Caco-2 (cell line): ENCODE measurements around the gene ELFN1. TPM values are rescaled to one million over a fixed set of nuclear protein-coding genes. Genes with fewer than 3 reads are reported as not detected.

Experiments
- BruUV-seq: library from RNA; stranded (reverse); fragments of 400-500 nt; replicated peaks from 2 replicates; lab custom pipeline; 2021; lab: Mats Ljungman, UMichigan
- CTCF ChIA-PET: fragments of 300-600 bp; sonication (Branson Sonifier 250); formaldehyde crosslinking; loops from one replicate; lab custom pipeline; 2022; ENCODE audit warnings: antibody characterized with exemption; lab: Charles Lee
- POLR2A ChIA-PET: fragments of 300-600 bp; sonication (Branson Sonifier 250); formaldehyde crosslinking; loops from one replicate; lab custom pipeline; 2022; ENCODE audit warnings: antibody characterized with exemption; lab: Charles Lee
- DNase-seq, 2 experiments: peaks; one replicate each; pipeline versions ENCODE4 v3.0.0 to v3.0.0-alpha.2; 2020 to 2022
- H3K27me3 ChIP-seq: replicated peaks from 2 replicates; pipeline ENCODE4 v1.6.0; 2011; ENCODE audit warnings: low read length; ENCODE audit not compliant: control insufficient read depth, insufficient read depth
- H3K36me3 ChIP-seq: 2 replicates; pipeline ENCODE4 v1.5.1; 2011; ENCODE audit warnings: low read length; ENCODE audit not compliant: control insufficient read depth, insufficient read depth
- H3K4me1 ChIP-seq: fragments of 250-450 bp; sonication (Bioruptor Pico); 2 replicates; pipeline ENCODE4 v1.5.1; 2020; ENCODE audit warnings: mild to moderate bottlenecking
- H3K4me3 ChIP-seq: 2 replicates; pipeline ENCODE4 v1.5.1; 2011; ENCODE audit warnings: low read depth, mild to moderate bottlenecking, control low read depth, low read length
- H3K9me3 ChIP-seq: fragments of 250-450 bp; sonication (Bioruptor Pico); 2 replicates; pipeline ENCODE4 v1.5.1; 2020; ENCODE audit warnings: mild to moderate bottlenecking, moderate library complexity
- H3K27ac Mint-ChIP-seq: one replicate; pipeline ENCODE4 v1.8.0; 2022; ENCODE audit warnings: mixed read lengths; ENCODE audit not compliant: unreplicated experiment
- H3K27me3 Mint-ChIP-seq: one replicate; pipeline ENCODE4 v1.8.0; 2022; ENCODE audit warnings: mixed read lengths; ENCODE audit not compliant: insufficient read depth, unreplicated experiment
- H3K36me3 Mint-ChIP-seq: one replicate; pipeline ENCODE4 v1.8.0; 2022; ENCODE audit warnings: mild to moderate bottlenecking, mixed read lengths; ENCODE audit not compliant: insufficient read depth, unreplicated experiment
- H3K4me1 Mint-ChIP-seq: one replicate; pipeline ENCODE4 v1.8.0; 2022; ENCODE audit warnings: low read depth, mixed read lengths; ENCODE audit not compliant: unreplicated experiment
- H3K4me3 Mint-ChIP-seq: one replicate; pipeline ENCODE4 v1.8.0; 2022; ENCODE audit warnings: mild to moderate bottlenecking, moderate library complexity, mixed read lengths; ENCODE audit not compliant: unreplicated experiment
- H3K9me3 Mint-ChIP-seq: one replicate; pipeline ENCODE4 v1.8.0; 2022; ENCODE audit warnings: mixed read lengths; ENCODE audit not compliant: unreplicated experiment
- CTCF ChIP-seq, 2 experiments: fragments of 200-600 bp in 1 of 2; IDR thresholded peaks; 1 replicate in 1 of 2; 2 replicates in 1 of 2; pipeline versions ENCODE4 v1.5.1 to v1.8.0; 2011 to 2022; ENCODE audit warnings: antibody characterized with exemption in 1 of 2, control low read depth in 1 of 2, inconsistent platforms in 1 of 2, low read depth in 1 of 2, low read length in 1 of 2, mild to moderate bottlenecking in 1 of 2, moderate library complexity in 1 of 2; ENCODE audit not compliant: insufficient read depth in 1 of 2, severe bottlenecking in 1 of 2, unreplicated experiment in 1 of 2
- intact Hi-C: fragments of 100-400 bp; cut with micrococcal nuclease; formaldehyde crosslinking; loops from one replicate; pipeline ENCODE4 v1.10.0; 2022; ENCODE audit not compliant: unreplicated experiment
- total RNA-seq: library from RNA; stranded (reverse); gene quantifications from 2 replicates; pipeline ENCODE4 v1.2.3, GENCODE V29; 2022

ELFN1 gene
- total RNA-seq, 1 experiment from 2014 or later: 2.3 TPM

- H3K4me1 ChIP-seq: no peaks in the 10 kb centered on the region
- no peaks in the 10 kb centered on the region for H3K27me3 ChIP-seq
- H3K9me3 Mint-ChIP-seq: peaks cover 20% of the 10 kb centered on the region
- no TSS peak for BruUV-seq
- H3K36me3 Mint-ChIP-seq: no peaks in the 10 kb centered on the region
- H3K27ac Mint-ChIP-seq: no peak overlapping the region
- peaks cover 16% of the 10 kb centered on the region for H3K27me3 Mint-ChIP-seq
- H3K4me3 Mint-ChIP-seq: no peak overlapping the region
- CTCF ChIA-PET: no interaction called here
- no peak for TF ChIP-seq CTCF (IDR thresholded peaks at IDR 0.05; ENCODE audit: insufficient read depth in 1 of 2, low read depth in 1 of 2, low read length in 1 of 2, severe bottlenecking in 1 of 2, unreplicated experiment in 1 of 2)
- DNase-seq: no peak
- H3K36me3 ChIP-seq: no peaks in the 10 kb centered on the region
- intact Hi-C loops: no loop called here
- H3K9me3 ChIP-seq: peaks cover 23% of the 10 kb centered on the region
- no peak overlapping the region for H3K4me3 ChIP-seq
- no peaks in the 10 kb centered on the region for H3K4me1 Mint-ChIP-seq
- POLR2A ChIA-PET: no interaction called here
These were observed 33.4 kb downstream of the ELFN1 start for GRCh38 chr7:1703441-1703840.

GRCh38 chr7:1703871-1704810, 34.1 kb downstream of the ELFN1 start:
- no peaks in the 10 kb centered on the region for H3K27me3 ChIP-seq
- no peaks in the 10 kb centered on the region for H3K4me1 ChIP-seq
- Mint-ChIP-seq H3K4me1 (no peaks in the 10 kb centered on the region), H3K27me3 (peaks cover 14% of the 10 kb centered on the region), H3K36me3 (no peaks in the 10 kb centered on the region), H3K4me3 (no peak overlapping the region), H3K9me3 (peaks cover 20% of the 10 kb centered on the region), H3K27ac (no peak overlapping the region)
- no peak for TF ChIP-seq CTCF (IDR thresholded peaks at IDR 0.05; ENCODE audit: insufficient read depth in 1 of 2, low read depth in 1 of 2, low read length in 1 of 2, severe bottlenecking in 1 of 2, unreplicated experiment in 1 of 2)
- no peaks in the 10 kb centered on the region for H3K36me3 ChIP-seq
- peaks cover 23% of the 10 kb centered on the region for H3K9me3 ChIP-seq
- ChIA-PET POLR2A (no interaction called here), CTCF (no interaction called here)
- no peak for DNase-seq
- BruUV-seq: no TSS peak
- intact Hi-C loops: no loop called here
- no peak overlapping the region for H3K4me3 ChIP-seq

GRCh38 chr7:1704811-1705738, 35.0 kb downstream of the ELFN1 start:
- no peak for DNase-seq
- no TSS peak for BruUV-seq
- H3K4me1 Mint-ChIP-seq: no peaks in the 10 kb centered on the region
- Histone ChIP-seq H3K36me3 (no peaks in the 10 kb centered on the region), H3K4me1 (no peaks in the 10 kb centered on the region), H3K4me3 (no peak overlapping the region), H3K9me3 (peaks cover 32% of the 10 kb centered on the region), H3K27me3 (no peaks in the 10 kb centered on the region)
- no peak overlapping the region for H3K4me3 Mint-ChIP-seq
- intact Hi-C loops: no loop called here
- H3K27me3 Mint-ChIP-seq: peaks cover 14% of the 10 kb centered on the region
- H3K9me3 Mint-ChIP-seq: peaks cover 20% of the 10 kb centered on the region
- H3K36me3 Mint-ChIP-seq: no peaks in the 10 kb centered on the region
- CTCF ChIA-PET: no interaction called here
- TF ChIP-seq CTCF (IDR thresholded peaks at IDR 0.05; ENCODE audit: insufficient read depth in 1 of 2, low read depth in 1 of 2, low read length in 1 of 2, severe bottlenecking in 1 of 2, unreplicated experiment in 1 of 2): no peak
- H3K27ac Mint-ChIP-seq: no peak overlapping the region
- POLR2A ChIA-PET: no interaction called here
